ENCODE measurements around the gene TET2.

Gene TET2

DNA sequence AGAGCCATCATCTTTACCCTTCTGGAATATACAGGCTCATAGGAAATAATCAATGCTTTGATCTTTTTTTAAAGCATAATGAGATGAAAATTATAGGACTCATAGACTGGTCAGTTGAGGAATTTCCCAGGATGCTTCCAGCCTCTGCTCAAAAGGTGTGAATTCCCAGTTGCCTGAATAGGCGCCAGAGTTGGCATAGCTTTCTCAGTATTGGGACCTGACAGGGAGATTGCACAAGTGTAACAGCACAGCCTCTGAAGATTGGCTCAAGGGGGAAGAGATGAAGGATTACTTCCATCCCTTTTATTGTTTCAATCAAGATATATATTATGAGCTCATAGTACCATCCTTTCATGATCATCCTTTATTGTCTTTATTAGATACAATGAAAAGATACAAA lies 17.9 kb downstream of the TET2 start:
- no peaks in the 10 kb centered on the region for H3K9me3 ChIP-seq (ENCODE audit: control insufficient read depth, low read length)
- no peak overlapping the region for H3K4me3 ChIP-seq (ENCODE audit: low read length)
- H3K4me1 ChIP-seq (ENCODE audit: control insufficient read depth, insufficient read depth, low read length) = no peaks in the 10 kb centered on the region
- H3K9ac ChIP-seq (ENCODE audit: low read length) = no peak overlapping the region
- H3K36me3 ChIP-seq (ENCODE audit: control insufficient read depth, insufficient read depth, low read length) = no peaks in the 10 kb centered on the region
- H3K27me3 ChIP-seq (ENCODE audit: control insufficient read depth, insufficient read depth, low read length) = no peaks in the 10 kb centered on the region

DNA sequence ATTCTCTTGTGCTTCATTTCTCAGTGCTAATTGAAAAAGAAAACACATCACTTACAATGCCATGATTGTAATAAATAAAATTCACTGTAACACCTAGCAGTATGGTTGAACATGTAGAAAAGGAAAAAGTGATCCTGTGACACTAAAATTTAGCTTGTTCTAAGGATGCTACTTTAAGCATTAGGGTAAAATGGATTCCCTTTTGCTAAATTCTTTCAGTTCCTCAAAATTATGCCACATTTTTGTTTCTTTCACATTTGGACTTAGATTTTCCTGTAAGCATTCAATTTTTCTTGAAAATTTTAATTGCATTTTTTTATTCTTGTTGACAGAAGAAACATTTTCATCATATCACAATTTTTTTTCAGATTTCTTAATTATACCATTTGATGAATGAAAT lies 19.4 kb downstream of the TET2 start:
- no peaks in the 10 kb centered on the region for H3K36me3 ChIP-seq (ENCODE audit: control insufficient read depth, insufficient read depth, low read length)
- no peaks in the 10 kb centered on the region for H3K27me3 ChIP-seq (ENCODE audit: control insufficient read depth, insufficient read depth, low read length)
- no peaks in the 10 kb centered on the region for H3K4me1 ChIP-seq (ENCODE audit: control insufficient read depth, insufficient read depth, low read length)
- no peak overlapping the region for H3K4me3 ChIP-seq (ENCODE audit: low read length)
- no peak overlapping the region for H3K9ac ChIP-seq (ENCODE audit: low read length)
- no peaks in the 10 kb centered on the region for H3K9me3 ChIP-seq (ENCODE audit: control insufficient read depth, low read length)

DNA sequence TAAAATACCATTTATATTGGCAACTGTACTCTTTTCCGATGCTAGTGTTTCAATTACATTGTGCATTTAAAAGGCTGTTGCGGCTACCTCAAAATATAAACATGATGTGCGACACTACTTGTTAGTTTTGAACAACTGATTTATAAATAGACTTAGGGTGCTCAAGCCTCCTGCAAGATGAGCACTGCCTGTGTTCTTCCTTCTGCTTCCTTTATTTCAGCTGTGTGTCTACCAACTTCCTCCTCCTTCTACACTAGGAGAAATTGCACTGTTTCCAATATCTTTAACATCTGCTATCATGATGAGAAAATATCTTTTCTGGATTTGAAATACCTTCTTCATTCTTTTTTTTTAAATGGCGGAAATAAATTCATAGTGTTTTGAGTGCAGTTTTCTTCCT lies 24.0 kb downstream of the TET2 start:
- no peak overlapping the region for H3K4me3 ChIP-seq (ENCODE audit: low read length)
- no peaks in the 10 kb centered on the region for H3K27me3 ChIP-seq (ENCODE audit: control insufficient read depth, insufficient read depth, low read length)
- no peaks in the 10 kb centered on the region for H3K9me3 ChIP-seq (ENCODE audit: control insufficient read depth, low read length)
- H3K36me3 ChIP-seq (ENCODE audit: control insufficient read depth, insufficient read depth, low read length) = no peaks in the 10 kb centered on the region
- H3K4me1 ChIP-seq (ENCODE audit: control insufficient read depth, insufficient read depth, low read length) = no peaks in the 10 kb centered on the region
- H3K9ac ChIP-seq (ENCODE audit: low read length) = no peak overlapping the region

DNA sequence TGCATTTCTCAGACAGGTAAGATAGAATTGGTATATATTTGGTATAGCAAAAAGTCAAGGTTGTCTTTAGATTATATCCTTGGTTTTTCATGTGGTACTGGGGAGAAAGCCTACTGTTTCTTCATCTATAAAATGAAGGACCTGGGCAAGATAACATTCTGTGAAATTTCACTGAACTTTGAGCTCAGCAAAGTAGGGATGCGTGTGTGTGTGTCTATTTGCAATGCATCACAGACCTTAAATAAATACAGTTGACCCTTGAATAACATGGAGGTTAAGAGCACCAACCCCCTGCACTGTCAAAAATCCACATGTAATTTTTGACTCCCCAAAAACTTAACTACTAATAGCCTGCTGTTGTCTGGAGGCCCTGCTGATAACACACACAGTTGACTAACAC lies 25.2 kb downstream of the TET2 start:
- H3K4me1 ChIP-seq (ENCODE audit: control insufficient read depth, insufficient read depth, low read length) = no peaks in the 10 kb centered on the region
- H3K9ac ChIP-seq (ENCODE audit: low read length) = no peak overlapping the region
- no peaks in the 10 kb centered on the region for H3K36me3 ChIP-seq (ENCODE audit: control insufficient read depth, insufficient read depth, low read length)
- no peaks in the 10 kb centered on the region for H3K27me3 ChIP-seq (ENCODE audit: control insufficient read depth, insufficient read depth, low read length)
- no peak overlapping the region for H3K4me3 ChIP-seq (ENCODE audit: low read length)
- H3K9me3 ChIP-seq (ENCODE audit: control insufficient read depth, low read length) = no peaks in the 10 kb centered on the region

DNA sequence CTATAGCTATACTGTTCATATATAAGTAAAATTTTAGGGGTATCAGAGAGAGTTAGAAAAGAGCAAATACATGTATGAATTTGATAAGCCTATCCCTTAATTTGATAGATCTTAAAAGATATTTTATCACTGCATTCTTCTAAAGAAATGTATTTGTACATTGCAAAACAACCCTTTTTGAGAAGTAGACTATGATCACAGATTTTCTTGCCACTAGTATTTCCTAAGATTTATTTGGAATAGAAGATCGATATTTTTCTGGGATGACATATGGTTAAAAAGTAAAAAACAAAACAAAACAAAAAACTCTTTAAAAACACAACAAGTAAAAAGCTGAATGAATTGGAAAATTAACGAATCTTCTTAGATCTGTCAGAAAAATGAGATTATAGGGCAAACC lies 27.4 kb downstream of the TET2 start:
- Histone ChIP-seq H3K9ac (ENCODE audit: low read length) (no peak overlapping the region), H3K36me3 (ENCODE audit: control insufficient read depth, insufficient read depth, low read length) (no peaks in the 10 kb centered on the region), H3K4me1 (ENCODE audit: control insufficient read depth, insufficient read depth, low read length) (peaks cover under 1% of the 10 kb centered on the region), H3K27me3 (ENCODE audit: control insufficient read depth, insufficient read depth, low read length) (no peaks in the 10 kb centered on the region), H3K9me3 (ENCODE audit: control insufficient read depth, low read length) (no peaks in the 10 kb centered on the region), H3K4me3 (ENCODE audit: low read length) (no peak overlapping the region)

DNA sequence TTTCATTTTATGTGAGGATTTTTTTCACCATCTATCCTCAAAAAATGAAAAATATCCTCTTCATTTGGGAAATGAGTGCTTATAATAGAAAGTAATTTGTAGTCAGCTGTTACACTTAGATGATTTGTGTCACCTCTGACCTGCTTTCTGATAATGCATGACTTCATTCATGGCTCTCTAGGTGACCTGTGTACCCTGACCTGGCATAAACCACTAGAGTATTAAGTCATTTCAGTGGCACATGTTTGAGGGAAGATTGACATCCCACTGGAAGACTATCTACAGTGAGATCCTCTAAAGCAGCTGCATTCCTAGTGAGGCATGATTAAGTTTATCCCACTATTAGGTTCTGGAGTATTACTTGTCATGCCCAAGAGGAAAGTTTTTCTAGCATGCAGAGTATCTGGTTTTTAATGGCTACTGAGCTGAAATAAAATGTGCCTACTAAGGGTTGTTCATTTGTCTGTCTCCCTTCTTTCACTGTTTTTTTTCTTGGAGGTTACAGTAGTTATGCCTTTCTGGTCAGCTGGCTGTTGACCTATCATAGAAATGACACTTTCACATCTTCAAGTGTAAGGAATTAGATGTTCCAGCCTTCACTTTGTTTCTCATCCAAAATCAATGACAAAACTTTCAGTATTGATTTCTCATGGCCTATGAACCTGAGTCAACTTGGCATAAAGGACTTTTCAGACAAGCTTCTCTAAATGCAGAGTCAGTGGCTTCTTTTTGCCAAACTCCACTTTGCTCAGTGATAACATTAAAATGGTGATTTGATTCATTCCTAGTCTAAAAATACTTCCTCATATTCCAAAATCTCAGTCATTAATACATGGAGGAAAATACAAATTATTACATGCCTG lies 33.1 kb downstream of the TET2 start:
- Histone ChIP-seq H3K4me3 (ENCODE audit: low read length) (no peak overlapping the region), H3K27me3 (ENCODE audit: control insufficient read depth, insufficient read depth, low read length) (no peaks in the 10 kb centered on the region), H3K36me3 (ENCODE audit: control insufficient read depth, insufficient read depth, low read length) (no peaks in the 10 kb centered on the region), H3K9me3 (ENCODE audit: control insufficient read depth, low read length) (no peaks in the 10 kb centered on the region), H3K4me1 (ENCODE audit: control insufficient read depth, insufficient read depth, low read length) (peaks cover 19% of the 10 kb centered on the region), H3K9ac (ENCODE audit: low read length) (no peak overlapping the region)

DNA sequence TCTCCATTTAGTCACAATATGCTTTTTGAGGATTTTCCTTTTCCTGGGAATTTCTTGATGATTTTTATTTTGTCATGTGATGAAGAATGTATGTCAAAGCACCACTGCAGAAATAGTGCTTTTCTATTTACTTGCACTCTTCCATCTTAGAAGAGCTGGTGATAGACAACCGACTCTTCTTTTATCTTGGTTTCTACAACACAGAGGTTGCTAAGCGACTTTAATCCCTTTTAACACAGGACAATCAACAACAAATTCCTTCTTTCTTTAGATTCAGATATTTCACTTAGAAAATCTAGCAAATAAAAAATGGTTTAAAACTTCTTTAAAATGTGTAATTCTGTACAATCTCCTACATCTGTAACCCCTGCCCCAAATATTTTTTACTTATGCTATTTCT lies 34.6 kb downstream of the TET2 start:
- no peaks in the 10 kb centered on the region for H3K27me3 ChIP-seq (ENCODE audit: control insufficient read depth, insufficient read depth, low read length)
- H3K36me3 ChIP-seq (ENCODE audit: control insufficient read depth, insufficient read depth, low read length) = no peaks in the 10 kb centered on the region
- no peak overlapping the region for H3K9ac ChIP-seq (ENCODE audit: low read length)
- no peak overlapping the region for H3K4me3 ChIP-seq (ENCODE audit: low read length)
- H3K9me3 ChIP-seq (ENCODE audit: control insufficient read depth, low read length) = no peaks in the 10 kb centered on the region
- H3K4me1 ChIP-seq (ENCODE audit: control insufficient read depth, insufficient read depth, low read length) = peaks cover 28% of the 10 kb centered on the region

DNA sequence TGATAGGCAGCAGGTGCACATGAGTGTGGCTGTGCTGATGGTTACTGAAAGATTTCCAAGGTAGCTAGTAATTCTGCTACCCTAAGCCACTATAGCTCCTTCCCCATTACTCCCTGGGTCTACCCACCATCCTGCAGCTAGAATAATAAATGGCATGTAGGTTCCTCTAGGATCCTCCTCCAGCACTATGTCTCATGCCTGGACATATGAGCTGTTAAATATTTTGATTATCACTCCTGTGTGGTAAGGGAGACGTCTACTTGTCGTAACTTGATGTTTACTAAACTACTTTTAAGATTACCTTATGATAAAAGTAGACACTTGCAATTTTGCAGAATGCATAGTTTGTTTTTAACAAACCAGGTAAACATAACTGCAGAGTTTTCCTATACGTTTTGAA lies 35.5 kb downstream of the TET2 start:
- no peak overlapping the region for H3K9ac ChIP-seq (ENCODE audit: low read length)
- no peaks in the 10 kb centered on the region for H3K9me3 ChIP-seq (ENCODE audit: control insufficient read depth, low read length)
- H3K4me3 ChIP-seq (ENCODE audit: low read length) = no peak overlapping the region
- H3K36me3 ChIP-seq (ENCODE audit: control insufficient read depth, insufficient read depth, low read length) = no peaks in the 10 kb centered on the region
- peaks cover 38% of the 10 kb centered on the region for H3K4me1 ChIP-seq (ENCODE audit: control insufficient read depth, insufficient read depth, low read length)
- no peaks in the 10 kb centered on the region for H3K27me3 ChIP-seq (ENCODE audit: control insufficient read depth, insufficient read depth, low read length)

DNA sequence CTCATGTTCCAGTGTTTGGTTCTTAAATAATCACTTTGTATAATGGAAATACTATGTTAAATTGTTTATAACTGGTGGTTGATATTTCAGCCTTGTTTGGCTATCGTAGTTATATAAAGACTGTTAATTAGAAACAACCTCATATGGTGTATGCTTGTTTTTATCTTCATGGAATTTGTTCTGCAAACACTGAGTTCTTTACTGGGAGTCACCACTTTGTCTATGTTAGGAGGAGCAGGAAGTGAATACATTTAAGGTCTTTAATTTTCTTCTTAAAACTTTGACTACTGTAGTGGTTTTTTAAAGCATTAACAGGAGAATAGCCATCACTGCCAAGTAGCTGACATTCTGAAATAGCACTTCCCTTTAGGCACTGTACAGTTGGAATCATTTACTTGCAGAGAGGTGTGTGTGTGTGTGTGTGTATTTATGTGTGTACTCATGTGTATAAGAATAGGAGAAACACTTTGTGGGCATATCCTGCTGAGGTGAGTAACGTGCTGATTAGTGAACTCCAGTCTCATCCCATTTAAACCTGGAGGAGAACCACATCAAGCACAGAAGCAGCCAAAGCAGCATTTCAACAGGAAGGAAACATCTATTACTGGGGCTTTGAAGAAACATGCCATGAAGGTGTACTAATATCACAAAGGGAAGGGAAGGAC lies 37.8 kb downstream of the TET2 start:
- Histone ChIP-seq H3K9ac (ENCODE audit: low read length) (no peak overlapping the region), H3K4me3 (ENCODE audit: low read length) (no peak overlapping the region), H3K4me1 (ENCODE audit: control insufficient read depth, insufficient read depth, low read length) (peaks cover 36% of the 10 kb centered on the region), H3K36me3 (ENCODE audit: control insufficient read depth, insufficient read depth, low read length) (no peaks in the 10 kb centered on the region), H3K27me3 (ENCODE audit: control insufficient read depth, insufficient read depth, low read length) (no peaks in the 10 kb centered on the region), H3K9me3 (ENCODE audit: control insufficient read depth, low read length) (no peaks in the 10 kb centered on the region)

DNA sequence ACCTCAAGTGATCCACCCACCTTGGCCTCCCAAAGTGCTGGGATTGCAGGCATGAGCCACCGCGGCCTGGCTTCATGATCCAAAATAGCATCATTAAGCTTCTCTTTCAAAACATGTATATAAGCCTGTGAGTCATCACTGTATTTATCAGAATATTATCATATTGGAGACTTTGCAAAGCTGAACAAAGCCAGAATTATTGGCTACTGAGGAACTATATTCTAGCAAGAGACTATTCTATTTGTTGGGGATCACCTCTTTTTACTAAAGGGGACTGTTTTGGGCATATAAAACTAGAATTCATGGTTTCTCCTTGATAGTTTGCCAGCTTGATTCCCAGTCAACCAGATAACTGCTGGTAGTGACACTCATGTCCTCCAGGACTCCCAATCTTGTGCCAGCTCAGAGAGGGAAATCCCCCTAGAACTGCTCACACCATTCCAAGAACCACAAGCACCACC lies 40.1 kb downstream of the TET2 start:
- Histone ChIP-seq H3K4me3 (ENCODE audit: low read length) (no peak overlapping the region), H3K9me3 (ENCODE audit: control insufficient read depth, low read length) (no peaks in the 10 kb centered on the region), H3K36me3 (ENCODE audit: control insufficient read depth, insufficient read depth, low read length) (no peaks in the 10 kb centered on the region), H3K9ac (ENCODE audit: low read length) (no peak overlapping the region), H3K4me1 (ENCODE audit: control insufficient read depth, insufficient read depth, low read length) (peaks cover 34% of the 10 kb centered on the region), H3K27me3 (ENCODE audit: control insufficient read depth, insufficient read depth, low read length) (no peaks in the 10 kb centered on the region)

DNA sequence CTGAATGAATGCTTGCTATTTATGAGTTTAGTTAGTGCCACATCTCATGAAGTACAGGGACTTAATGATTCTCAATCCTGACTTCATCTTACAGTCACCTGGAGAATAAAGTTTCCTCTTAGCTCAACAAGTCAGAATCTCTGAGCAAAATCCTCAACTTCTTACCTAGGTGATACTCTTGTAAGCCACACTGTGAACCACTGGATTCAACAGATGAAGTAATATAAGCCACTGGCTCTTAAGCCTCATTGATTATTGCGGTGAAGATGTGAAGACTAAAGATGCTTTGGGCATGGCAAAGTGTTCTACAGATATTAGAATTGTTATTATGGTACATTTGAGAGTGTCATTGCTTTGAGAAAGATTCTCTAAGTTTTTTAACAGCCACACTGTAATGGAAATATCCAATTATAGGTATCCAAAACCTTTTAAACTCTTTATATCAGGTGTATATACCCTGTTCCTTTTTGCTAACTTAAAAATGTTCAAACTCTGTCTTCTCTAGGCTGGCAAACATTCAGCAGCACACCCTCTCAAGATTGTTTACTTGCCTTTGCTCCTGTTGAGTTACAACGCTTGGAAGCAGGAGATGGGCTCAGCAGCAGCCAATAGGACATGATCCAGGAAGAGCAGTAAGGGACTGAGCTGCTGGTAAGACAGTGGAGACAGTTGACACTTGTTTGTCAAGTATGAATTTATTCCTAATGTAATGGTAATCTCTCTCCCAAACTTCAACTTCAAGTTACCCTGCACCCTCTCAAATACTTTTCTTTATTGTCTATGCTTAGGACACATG lies 43.4 kb downstream of the TET2 start:
- Histone ChIP-seq H3K36me3 (ENCODE audit: control insufficient read depth, insufficient read depth, low read length) (no peaks in the 10 kb centered on the region), H3K4me1 (ENCODE audit: control insufficient read depth, insufficient read depth, low read length) (peaks cover 25% of the 10 kb centered on the region), H3K4me3 (ENCODE audit: low read length) (no peak overlapping the region), H3K27me3 (ENCODE audit: control insufficient read depth, insufficient read depth, low read length) (no peaks in the 10 kb centered on the region), H3K9me3 (ENCODE audit: control insufficient read depth, low read length) (no peaks in the 10 kb centered on the region), H3K9ac (ENCODE audit: low read length) (no peak overlapping the region)

All from mucosa of stomach (tissue), 1 donor.